Fibroblast of the aortic adventitia (primary cell): Measurements from ENCODE around the gene MEGF11. TPM values are rescaled to one million over a fixed set of nuclear protein-coding genes. Genes with fewer than 3 reads are reported as not detected.

Experiments
- DNase-seq: peaks from one replicate; pipeline ENCODE4 v3.0.0-alpha.2; 2010; ENCODE audit warnings: low read depth
- H3K4me3 ChIP-seq: 2 replicates; pipeline ENCODE4 v1.5.1; 2011; ENCODE audit warnings: low read depth, mild to moderate bottlenecking, control low read depth, low read length, moderate library complexity
- total RNA-seq: library from RNA; depleted of rRNA; stranded (reverse); fragments of >200 nt; gene quantifications from 2 replicates; pipeline ENCODE4 v1.2.3, GENCODE V29; 2012; ENCODE audit warnings: low replicate concordance
- TF ChIP-seq, protein P1 (sequence below): IDR thresholded peaks from 2 replicates; pipeline ENCODE4 v1.5.1; 2011; ENCODE audit warnings: mild to moderate bottlenecking, low read length, control low read depth, inconsistent platforms; ENCODE audit not compliant: insufficient read depth

MEGF11 gene
- total RNA-seq, 1 donor = 0.36 TPM

DNA sequence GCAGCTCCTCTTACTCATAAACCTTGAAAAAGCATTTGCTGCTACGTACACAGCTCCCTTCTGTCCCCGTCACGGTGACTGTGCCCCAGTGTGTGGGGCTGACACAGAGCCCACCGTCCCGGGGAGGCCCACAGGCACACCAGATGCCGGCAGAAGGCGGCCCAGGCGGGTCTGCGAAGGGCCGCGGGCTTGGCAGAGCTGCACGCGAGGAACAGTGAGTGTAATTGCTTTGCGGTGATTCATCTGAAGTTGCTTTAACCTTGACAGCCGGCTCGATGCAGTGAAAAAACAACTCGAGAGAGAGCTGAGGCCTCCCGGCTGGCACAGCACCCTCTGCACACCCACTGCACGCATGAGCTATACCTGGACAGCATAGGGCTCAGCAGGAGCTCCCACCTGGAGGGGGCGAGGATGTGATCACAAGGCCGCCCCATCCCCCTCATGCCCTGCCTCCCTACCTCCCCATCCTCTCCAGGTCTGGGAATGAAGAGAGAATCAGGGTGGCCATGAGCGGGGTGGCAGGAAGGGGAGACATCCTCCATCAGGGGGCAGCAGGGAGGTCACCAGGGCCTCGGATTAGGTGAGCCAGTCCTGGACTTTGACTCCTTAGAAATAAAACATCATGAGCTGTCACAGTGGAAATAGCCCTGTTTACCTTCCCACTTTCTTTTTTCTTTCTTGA, 172.7 kb downstream of the MEGF11 start:
- TF ChIP-seq, protein P1, sequence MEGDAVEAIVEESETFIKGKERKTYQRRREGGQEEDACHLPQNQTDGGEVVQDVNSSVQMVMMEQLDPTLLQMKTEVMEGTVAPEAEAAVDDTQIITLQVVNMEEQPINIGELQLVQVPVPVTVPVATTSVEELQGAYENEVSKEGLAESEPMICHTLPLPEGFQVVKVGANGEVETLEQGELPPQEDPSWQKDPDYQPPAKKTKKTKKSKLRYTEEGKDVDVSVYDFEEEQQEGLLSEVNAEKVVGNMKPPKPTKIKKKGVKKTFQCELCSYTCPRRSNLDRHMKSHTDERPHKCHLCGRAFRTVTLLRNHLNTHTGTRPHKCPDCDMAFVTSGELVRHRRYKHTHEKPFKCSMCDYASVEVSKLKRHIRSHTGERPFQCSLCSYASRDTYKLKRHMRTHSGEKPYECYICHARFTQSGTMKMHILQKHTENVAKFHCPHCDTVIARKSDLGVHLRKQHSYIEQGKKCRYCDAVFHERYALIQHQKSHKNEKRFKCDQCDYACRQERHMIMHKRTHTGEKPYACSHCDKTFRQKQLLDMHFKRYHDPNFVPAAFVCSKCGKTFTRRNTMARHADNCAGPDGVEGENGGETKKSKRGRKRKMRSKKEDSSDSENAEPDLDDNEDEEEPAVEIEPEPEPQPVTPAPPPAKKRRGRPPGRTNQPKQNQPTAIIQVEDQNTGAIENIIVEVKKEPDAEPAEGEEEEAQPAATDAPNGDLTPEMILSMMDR = no peak
- peak; percentile 58 for DNase-seq
- no peak overlapping the region for H3K4me3 ChIP-seq

DNA sequence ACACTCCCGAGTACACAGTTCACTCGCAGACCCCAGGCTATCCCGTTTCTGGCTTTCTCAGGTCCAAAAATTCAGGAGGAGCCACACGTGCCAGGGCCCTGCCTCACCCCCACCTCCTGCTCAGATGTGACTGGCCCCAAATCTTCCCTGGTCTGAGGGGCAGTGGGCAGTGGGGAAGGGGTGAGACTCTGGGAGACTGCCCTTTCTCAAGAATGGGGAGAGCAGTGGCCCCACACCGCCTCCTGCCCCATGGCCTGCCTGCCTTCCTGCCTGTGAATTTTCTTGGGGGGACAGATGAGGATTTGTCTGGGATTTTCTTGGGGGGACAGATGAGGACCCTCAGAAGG, 174.6 kb downstream of the MEGF11 start:
- DNase-seq = no peak
- TF ChIP-seq, protein P1 = no peak
- no peak overlapping the region for H3K4me3 ChIP-seq

DNA sequence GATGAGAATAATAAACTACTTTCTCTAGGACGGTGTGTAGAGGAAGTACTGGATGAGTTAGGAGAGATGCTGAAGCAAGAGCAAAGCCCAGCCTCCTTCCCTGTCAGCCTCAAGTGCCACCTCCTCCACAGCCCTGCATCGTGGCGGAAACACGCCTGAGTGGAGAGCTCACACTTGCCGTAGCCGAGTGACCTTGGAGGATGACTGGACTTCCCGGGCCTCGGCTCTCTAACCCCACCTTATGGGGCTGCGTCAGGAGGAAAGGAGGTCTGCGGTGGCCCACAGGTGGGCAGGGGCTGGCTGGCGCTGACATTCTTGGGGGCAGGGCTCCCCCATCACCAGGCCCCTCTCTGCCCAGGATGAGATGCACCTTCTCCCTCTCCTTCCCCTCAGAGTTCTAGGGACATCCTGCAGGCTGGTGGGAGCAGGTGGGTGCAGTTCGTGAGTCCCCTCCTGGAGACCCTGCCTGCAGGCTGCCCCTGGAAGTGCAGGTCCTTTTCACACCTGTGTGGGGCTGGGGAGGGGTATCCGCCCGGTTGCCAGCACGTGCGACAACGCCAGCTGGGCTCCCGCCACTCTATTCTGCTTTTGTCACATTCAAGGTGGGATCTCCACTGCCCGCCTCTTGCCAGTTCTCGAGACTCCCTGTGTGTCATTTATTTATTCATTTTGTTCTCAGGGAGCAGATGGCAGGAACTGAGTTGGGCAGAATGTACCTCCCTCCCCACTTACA, 175.2 kb downstream of the MEGF11 start:
- DNase-seq = no peak
- TF ChIP-seq, protein P1 = no peak
- no peak overlapping the region for H3K4me3 ChIP-seq

DNA sequence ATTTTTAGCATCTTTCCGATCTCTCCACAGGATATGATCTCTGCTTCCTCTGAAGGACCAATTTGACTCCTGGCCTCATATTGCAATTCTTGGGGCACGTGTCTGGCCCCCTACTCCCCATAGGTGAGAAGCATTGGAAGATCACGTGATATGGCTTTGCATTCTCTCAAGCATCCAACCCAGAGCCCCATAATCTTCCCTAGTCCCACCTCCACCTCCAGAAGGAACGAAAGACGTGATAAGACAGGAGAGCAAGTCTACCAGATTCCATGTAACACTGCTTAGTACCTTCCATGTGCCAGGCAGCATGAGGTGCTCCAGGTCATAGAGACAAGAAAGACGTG, 176.3 kb downstream of the MEGF11 start:
- no peak overlapping the region for H3K4me3 ChIP-seq
- TF ChIP-seq, protein P1 = no peak
- no peak for DNase-seq

DNA sequence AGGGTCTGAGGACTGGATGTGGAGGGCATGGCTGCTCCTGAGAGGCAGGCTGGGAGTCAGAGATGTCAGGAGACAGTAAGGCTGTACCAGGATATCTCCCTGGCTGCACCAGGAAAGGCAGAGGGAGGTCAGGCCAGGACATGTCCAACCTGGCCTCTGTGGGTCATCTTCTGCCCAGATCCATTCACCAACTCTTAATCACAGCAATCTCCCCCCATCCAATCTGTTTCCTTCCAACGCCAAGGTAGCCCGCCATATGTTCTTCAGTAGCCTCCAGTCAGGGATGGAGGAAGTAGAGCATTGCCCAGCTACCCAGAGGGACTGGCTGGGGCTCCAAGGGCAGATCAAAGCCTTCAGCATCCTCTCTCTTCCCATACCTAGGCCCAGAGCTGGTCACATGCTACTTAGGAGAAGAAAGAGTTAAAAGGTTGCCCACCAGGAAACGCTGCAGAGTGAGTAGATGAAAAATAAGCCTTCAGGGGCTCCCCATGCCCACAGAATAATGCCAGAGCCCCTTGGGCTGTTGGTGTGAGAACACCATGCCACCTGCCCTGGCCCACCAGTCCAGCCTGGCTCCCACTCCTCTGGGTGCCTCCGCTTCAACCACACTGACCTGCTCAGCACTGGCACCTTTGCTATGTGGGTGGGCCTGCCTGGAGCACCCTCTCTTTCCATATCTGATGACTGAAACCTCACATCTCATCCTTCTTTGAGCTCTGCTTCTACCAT, 176.8 kb downstream of the MEGF11 start:
- TF ChIP-seq, protein P1 = no peak
- DNase-seq = no peak
- no peak overlapping the region for H3K4me3 ChIP-seq

DNA sequence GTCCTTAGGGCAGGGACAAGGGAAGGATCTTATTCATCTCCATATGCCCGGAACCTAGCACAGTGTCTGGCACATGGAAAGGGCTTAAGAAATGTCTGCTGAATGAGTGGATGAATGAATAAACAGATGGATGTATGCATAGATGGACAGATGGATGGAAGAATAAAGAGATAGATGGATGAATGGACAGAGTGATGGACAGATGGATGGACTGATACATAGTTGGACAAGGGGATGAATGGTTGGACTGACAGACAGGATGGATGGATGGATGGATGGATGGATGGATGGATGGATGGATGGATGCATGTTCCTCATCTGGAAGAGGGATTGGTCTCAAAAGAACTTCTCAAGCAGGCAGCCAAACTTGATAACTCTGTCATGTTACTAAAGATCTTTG, 177.6 kb downstream of the MEGF11 start:
- TF ChIP-seq, protein P1 = no peak
- no peak overlapping the region for H3K4me3 ChIP-seq
- no peak for DNase-seq
